Measurements from ENCODE around the gene CDKAL1. TPM values are rescaled to one million over a fixed set of nuclear protein-coding genes. Genes with fewer than 3 reads are reported as not detected.
"Not testable (repeated sequence)": the region's sequence is repeated elsewhere in the genome, so short reads cannot be mapped to it uniquely, and the experiment has no call there.

Gene CDKAL1
- total and polyA plus RNA-seq, 9 of the 15 experiments (the other 6 are each of a cell fraction or from before 2014, with no cell fraction given): 11.2 to 36.3 (median 20.1) TPM

- in situ Hi-C loops (cut with MboI): no loop called here
- DNase-seq (ENCODE audit: extremely low read depth in 1 of 4, low spot score in 3 of 4) (no peak), ATAC-seq (no peak), FAIRE-seq (no peak)
- CTCF ChIA-PET (ENCODE audit: low intra/inter-chr PET ratio): no interaction called here
- no peak overlapping the region for H3K9ac ChIP-seq (ENCODE audit: insufficient read depth in 1 of 2, low read depth in 2 of 2, low read length in 2 of 2)
- H3K27me3 ChIP-seq (ENCODE audit: control insufficient read depth in 2 of 2, insufficient read depth in 2 of 2, low read length in 2 of 2): no peaks in the 10 kb centered on the region
- no peak overlapping the region for H3K27ac ChIP-seq (ENCODE audit: extremely low read depth, low read depth, low read length)
- H3K4me1 ChIP-seq (replicated peaks in 1 of 2; ENCODE audit: control insufficient read depth in 2 of 2, insufficient read depth in 2 of 2, low read length in 2 of 2): no peaks in the 10 kb centered on the region
- intact Hi-C loops (cut with micrococcal nuclease): no loop called here
- BruUV-seq (replicated peaks): no TSS peak
- POLR2A ChIA-PET: interaction anchor here (1.0 kb wide), 1 partner anchor 9 kb away, joined by 3 read pairs; no protein-coding TSS in a partner anchor
- no peaks in the 10 kb centered on the region for H3K9me3 ChIP-seq (replicated peaks; ENCODE audit: control insufficient read depth, insufficient read depth, low read depth, low read length)
- no peaks in the 10 kb centered on the region for H3K79me2 ChIP-seq (ENCODE audit: control insufficient read depth, insufficient read depth, low read length)
- H3K4me2 ChIP-seq (ENCODE audit: insufficient read depth, low read length): no peak overlapping the region
- no peak overlapping the region for H2AFZ ChIP-seq (ENCODE audit: low read depth, low read length)
- TF ChIP-seq ARID3B (CRISPR knock-in tag; IDR thresholded peaks at IDR 0.05; ENCODE audit: borderline replicate concordance) (no peak), MTF1 (CRISPR knock-in tag; IDR thresholded peaks at IDR 0.05; ENCODE audit: borderline replicate concordance) (no peak), SIX5 (IDR thresholded peaks at IDR 0.05; ENCODE audit: borderline replicate concordance in 1 of 2, insufficient read depth in 1 of 2, low read depth in 1 of 2, low read length in 2 of 2) (no peak), GATA2 (CRISPR knock-in tag; IDR thresholded peaks at IDR 0.05) (no peak), SREBF2 (CRISPR knock-in tag; IDR thresholded peaks at IDR 0.05) (no peak), ZNF253 (CRISPR knock-in tag; conservative IDR thresholded peaks at IDR 0.05) (no peak), FUS (optimal IDR thresholded peaks at IDR 0.05; ENCODE audit: low read depth, low read length) (no peak), NUFIP1 (IDR thresholded peaks at IDR 0.05; ENCODE audit: partially characterized antibody) (no peak), MLX (CRISPR knock-in tag; conservative IDR thresholded peaks at IDR 0.05) (no peak), ZNF23 (CRISPR knock-in tag; IDR thresholded peaks at IDR 0.05) (no peak), MAX (CRISPR knock-in tag; IDR thresholded peaks at IDR 0.05) (no peak)
- no peak overlapping the region for H3K4me3 ChIP-seq
- no peaks in the 10 kb centered on the region for H3K36me3 ChIP-seq (ENCODE audit: control insufficient read depth, insufficient read depth, low read length)
- H3K9me1 ChIP-seq (ENCODE audit: control insufficient read depth, insufficient read depth, low read length): no peaks in the 10 kb centered on the region
- H4K20me1 ChIP-seq (replicated peaks; ENCODE audit: control insufficient read depth, insufficient read depth, low read length): no peaks in the 10 kb centered on the region
Measured at GRCh38 chr6:20922743-20923142, 388.5 kb downstream of the CDKAL1 start.

- ATAC-seq; CTCF ChIA-PET (ENCODE audit: low intra/inter-chr PET ratio): not testable (repeated sequence)
Measured at GRCh38 chr6:20924094-20924493, 389.8 kb downstream of the CDKAL1 start.

More at GRCh38 chr6:20924094-20924493, 389.8 kb downstream of the CDKAL1 start:
- H4K20me1 ChIP-seq (replicated peaks; ENCODE audit: control insufficient read depth, insufficient read depth, low read length); H3K27ac ChIP-seq (ENCODE audit: extremely low read depth, low read depth, low read length); H3K9ac ChIP-seq (ENCODE audit: insufficient read depth in 1 of 2, low read depth in 2 of 2, low read length in 2 of 2); H3K9me3 ChIP-seq (replicated peaks; ENCODE audit: control insufficient read depth, insufficient read depth, low read depth, low read length); DNase-seq (ENCODE audit: extremely low read depth in 1 of 4, low spot score in 3 of 4); H2AFZ ChIP-seq (ENCODE audit: low read depth, low read length); H3K4me1 ChIP-seq (replicated peaks in 1 of 2; ENCODE audit: control insufficient read depth in 2 of 2, insufficient read depth in 2 of 2, low read length in 2 of 2); intact Hi-C loops (cut with micrococcal nuclease); H3K9me1 ChIP-seq (ENCODE audit: control insufficient read depth, insufficient read depth, low read length); H3K36me3 ChIP-seq (ENCODE audit: control insufficient read depth, insufficient read depth, low read length); H3K27me3 ChIP-seq (ENCODE audit: control insufficient read depth in 2 of 2, insufficient read depth in 2 of 2, low read length in 2 of 2); in situ Hi-C loops (cut with MboI); FAIRE-seq; H3K4me3 ChIP-seq; H3K4me2 ChIP-seq (ENCODE audit: insufficient read depth, low read length); H3K79me2 ChIP-seq (ENCODE audit: control insufficient read depth, insufficient read depth, low read length); BruUV-seq (replicated peaks): not testable (repeated sequence)
- WGBS (ENCODE audit: insufficient coverage, low coverage, missing lambda C conversion rate): 59% methylated on average over 3 of the region's 3 CpGs
- POLR2A ChIA-PET: interaction anchor here (0.7 to 1.2 kb wide), 4 partner anchors 11 to 49 kb away, joined by 3 to 4 read pairs (median 4); no protein-coding TSS in a partner anchor

Measured in K562 (cell line).